ENCODE results near the gene LYZL2. TPM values are rescaled to one million over a fixed set of nuclear protein-coding genes. Genes with fewer than 3 reads are reported as not detected.

Gene LYZL2
- total and polyA plus RNA-seq, 9 of the 15 experiments (the other 6 are each of a cell fraction or from before 2014, with no cell fraction given), result not detected

- H3K9ac ChIP-seq (ENCODE audit: insufficient read depth in 1 of 2, low read depth in 2 of 2, low read length in 2 of 2), result no peak overlapping the region
- H3K9me1 ChIP-seq (ENCODE audit: control insufficient read depth, insufficient read depth, low read length), result no peaks in the 10 kb centered on the region
- H3K27ac ChIP-seq (ENCODE audit: extremely low read depth, low read depth, low read length), result no peak overlapping the region
- no peaks in the 10 kb centered on the region for H3K79me2 ChIP-seq (ENCODE audit: control insufficient read depth, insufficient read depth, low read length)
- DNase-seq (ENCODE audit: extremely low read depth in 1 of 4, low spot score in 3 of 4) (no peak), ATAC-seq (no peak), FAIRE-seq (no peak)
- no peaks in the 10 kb centered on the region for H3K36me3 ChIP-seq (ENCODE audit: control insufficient read depth, insufficient read depth, low read length)
- WGBS (ENCODE audit: insufficient coverage, low coverage, missing lambda C conversion rate), result 36% methylated on average over 1 of the region's 1 CpG
- no peaks in the 10 kb centered on the region for H3K9me3 ChIP-seq (replicated peaks; ENCODE audit: control insufficient read depth, insufficient read depth, low read depth, low read length)
- peaks cover 8 to 12% of the 10 kb centered on the region in 2 experiments; a peak in 4 of 5 replicates for H3K4me1 ChIP-seq (replicated peaks in 1 of 2; ENCODE audit: control insufficient read depth in 2 of 2, insufficient read depth in 2 of 2, low read length in 2 of 2)
- TF ChIP-seq THAP7 (CRISPR knock-in tag; IDR thresholded peaks at IDR 0.05) (no peak), ZNF143 (CRISPR knock-in tag; IDR thresholded peaks at IDR 0.05) (no peak), ZNF583 (CRISPR knock-in tag; IDR thresholded peaks at IDR 0.05) (no peak), ARID4B (CRISPR knock-in tag; IDR thresholded peaks at IDR 0.05) (no peak), GTF3C2 (IDR thresholded peaks at IDR 0.05; ENCODE audit: borderline replicate concordance, extremely low read depth, insufficient read length) (no peak), KLF13 (tag; IDR thresholded peaks at IDR 0.05; ENCODE audit: borderline replicate concordance, low read depth) (no peak), ZNF23 (CRISPR knock-in tag; IDR thresholded peaks at IDR 0.05) (no peak)
- CTCF ChIA-PET (ENCODE audit: low intra/inter-chr PET ratio), result interaction anchor here (0.5 kb wide), 1 partner anchor 165 kb away, joined by 3 read pairs; no protein-coding TSS in a partner anchor
- H3K4me3 ChIP-seq, result no peak overlapping the region
- in situ Hi-C loops (cut with MboI) (loop anchor here (10.0 kb wide), 1 partner anchor 598 kb away; no protein-coding TSS in a partner anchor), intact Hi-C loops (cut with micrococcal nuclease) (no loop called here)
- no peaks in the 10 kb centered on the region for H4K20me1 ChIP-seq (replicated peaks; ENCODE audit: control insufficient read depth, insufficient read depth, low read length)
- no peak overlapping the region for H3K4me2 ChIP-seq (ENCODE audit: insufficient read depth, low read length)
- BruUV-seq (replicated peaks), result no TSS peak
- POLR2A ChIA-PET, result interaction anchor here (0.7 kb wide), 1 partner anchor 12 kb away, joined by 3 read pairs; no protein-coding TSS in a partner anchor
- no peaks in the 10 kb centered on the region for H3K27me3 ChIP-seq (ENCODE audit: control insufficient read depth in 2 of 2, insufficient read depth in 2 of 2, low read length in 2 of 2)
- no peak overlapping the region for H2AFZ ChIP-seq (ENCODE audit: low read depth, low read length)
Measured at GRCh38 chr10:30602747-30603146, 26.8 kb downstream of the LYZL2 start.
